PC-9 (cell line): ENCODE measurements around the gene ADAMTS13. TPM values are rescaled to one million over a fixed set of nuclear protein-coding genes. Genes with fewer than 3 reads are reported as not detected.

Experiments
- BruUV-seq: library from RNA; stranded (reverse); fragments of 400-500 nt; replicated peaks from 2 replicates; lab custom pipeline; 2021; lab: Mats Ljungman, UMichigan
- CTCF ChIA-PET: fragments of 300-600 bp; sonication (Branson Sonifier 250); formaldehyde crosslinking; loops from one replicate; lab custom pipeline; 2022; ENCODE audit warnings: antibody characterized with exemption; lab: Charles Lee
- POLR2A ChIA-PET: fragments of 300-600 bp; sonication (Branson Sonifier 250); formaldehyde crosslinking; loops from one replicate; lab custom pipeline; 2022; ENCODE audit warnings: antibody characterized with exemption; ENCODE audit not compliant: unreplicated experiment; lab: Charles Lee
- DNase-seq, 2 experiments: peaks; one replicate each; pipeline versions ENCODE4 v3.0.0 to v3.0.0-alpha.2; 2015 to 2022; ENCODE audit warnings: mixed read lengths in 1 of 2
- H2AFZ ChIP-seq: fragments of 200-600 bp; sonication (generic); 2 replicates; pipeline ENCODE4 v1.8.1; 2017; ENCODE audit warnings: antibody characterized with exemption
- H3F3A ChIP-seq: fragments of 200-600 bp; sonication (generic); 2 replicates; pipeline ENCODE4 v1.8.1; 2017; ENCODE audit warnings: antibody characterized with exemption, mild to moderate bottlenecking, low read depth; ENCODE audit not compliant: insufficient read depth
- H3K27ac ChIP-seq: fragments of 200-600 bp; sonication (generic); 2 replicates; pipeline ENCODE4 v1.6.1; 2016; ENCODE audit warnings: mixed run types
- H3K27me3 ChIP-seq: fragments of 200-600 bp; sonication (generic); 2 replicates; pipeline ENCODE4 v1.6.1; 2016; ENCODE audit warnings: low read depth, mixed run types; ENCODE audit not compliant: insufficient read depth
- H3K36me3 ChIP-seq: fragments of 200-600 bp; sonication (generic); 2 replicates; pipeline ENCODE4 v1.6.1; 2016; ENCODE audit warnings: low read depth, mixed run types
- H3K4me1 ChIP-seq: fragments of 200-600 bp; sonication (generic); replicated peaks from 2 replicates; pipeline ENCODE4 v1.6.1; 2016; ENCODE audit warnings: mixed run types; ENCODE audit not compliant: insufficient read depth
- H3K4me2 ChIP-seq: fragments of 200-600 bp; sonication (generic); 2 replicates; pipeline ENCODE4 v1.6.1; 2017; ENCODE audit warnings: mixed run types
- H3K4me3 ChIP-seq: fragments of 200-600 bp; sonication (generic); 2 replicates; pipeline ENCODE4 v1.6.1; 2016; ENCODE audit warnings: mixed run types
- H3K79me2 ChIP-seq: fragments of 200-600 bp; sonication (generic); 2 replicates; pipeline ENCODE4 v1.6.1; 2017; ENCODE audit warnings: low read depth, mixed run types
- H3K9me2 ChIP-seq: fragments of 200-600 bp; sonication (generic); 2 replicates; pipeline ENCODE4 v1.8.1; 2017; ENCODE audit warnings: mild to moderate bottlenecking; ENCODE audit not compliant: insufficient read depth
- H3K9me3 ChIP-seq: fragments of 200-600 bp; sonication (generic); 2 replicates; pipeline ENCODE4 v1.8.1; 2016; ENCODE audit warnings: low read depth; ENCODE audit not compliant: insufficient read depth
- H4K20me1 ChIP-seq: fragments of 200-600 bp; sonication (generic); 2 replicates; pipeline ENCODE4 v1.8.1; 2017; ENCODE audit not compliant: insufficient read depth
- CTCF ChIP-seq: fragments of 200-600 bp; sonication (generic); conservative IDR thresholded peaks from 2 replicates; pipeline ENCODE4 v1.6.1; 2017; ENCODE audit warnings: mixed run types, antibody characterized with exemption, mild to moderate bottlenecking, moderate library complexity
- EZH2 ChIP-seq: fragments of 200-600 bp; sonication (generic); IDR thresholded peaks from 2 replicates; pipeline ENCODE4 v1.8.0; 2017; ENCODE audit warnings: antibody characterized with exemption, low read depth
- intact Hi-C: fragments of 100-400 bp; cut with micrococcal nuclease; formaldehyde crosslinking; loops from one replicate; pipeline ENCODE4 v1.10.0; 2022; ENCODE audit not compliant: unreplicated experiment
- total RNA-seq: library from RNA; stranded (reverse); gene quantifications from 2 replicates; pipeline ENCODE4 v1.2.3, GENCODE V29; 2021

The ADAMTS13 gene
- total RNA-seq, 1 experiment from 2014 or later = 7.1 TPM

- H3K27ac ChIP-seq = no peak overlapping the region
- H3K4me1 ChIP-seq = no peaks in the 10 kb centered on the region
- ChIA-PET CTCF (interaction anchor here (1.0 kb wide), 1 partner anchor 75 kb away, joined by 5 read pairs; no protein-coding TSS in a partner anchor), POLR2A (no interaction called here)
- H3K9me2 ChIP-seq = no peaks in the 10 kb centered on the region
- no peak overlapping the region for H3K4me2 ChIP-seq
- no peak for DNase-seq
- no TSS peak for BruUV-seq
- H3F3A ChIP-seq = no peaks in the 10 kb centered on the region; the same call in 1 of the 2 replicates
- peaks cover 17% of the 10 kb centered on the region for H4K20me1 ChIP-seq
- TF ChIP-seq EZH2 = no peak
- TF ChIP-seq CTCF = no peak
- peaks cover 5% of the 10 kb centered on the region; the same call in 1 of the 2 replicates for H3K36me3 ChIP-seq
- H3K4me3 ChIP-seq = no peak overlapping the region
- H2AFZ ChIP-seq = no peak overlapping the region
- H3K9me3 ChIP-seq = no peaks in the 10 kb centered on the region
- no peaks in the 10 kb centered on the region for H3K27me3 ChIP-seq
- H3K79me2 ChIP-seq = no peaks in the 10 kb centered on the region
- intact Hi-C loops = loop anchor here (2.0 kb wide), 2 partner anchors 49 to 381 kb away; partner anchors contain the start of genes SURF1 and SURF2
Measured at GRCh38 chr9:133405508-133406438, 16.4 kb upstream of the ADAMTS13 start.

GRCh38 chr9:133406480-133407307 is 15.5 kb upstream of the ADAMTS13 start:
- intact Hi-C loops = loop anchor here (1.0 kb wide), 2 partner anchors 80 to 320 kb away; no protein-coding TSS in a partner anchor
- H3K4me2 ChIP-seq = no peak overlapping the region
- no peaks in the 10 kb centered on the region; the same call in 1 of the 2 replicates for H3F3A ChIP-seq
- no peak overlapping the region for H2AFZ ChIP-seq
- DNase-seq = peak; percentile 37 to 74
- H3K27ac ChIP-seq = no peak overlapping the region
- H4K20me1 ChIP-seq = peaks cover 17% of the 10 kb centered on the region
- peaks cover 5% of the 10 kb centered on the region; the same call in 1 of the 2 replicates for H3K36me3 ChIP-seq
- no peaks in the 10 kb centered on the region for H3K79me2 ChIP-seq
- no peak overlapping the region for H3K4me3 ChIP-seq
- no peaks in the 10 kb centered on the region for H3K9me3 ChIP-seq
- H3K27me3 ChIP-seq = no peaks in the 10 kb centered on the region
- H3K9me2 ChIP-seq = no peaks in the 10 kb centered on the region
- H3K4me1 ChIP-seq = no peaks in the 10 kb centered on the region
- CTCF ChIA-PET = no interaction called here
- TF ChIP-seq CTCF (peak; percentile 89), EZH2 (no peak)
- POLR2A ChIA-PET = no interaction called here
- no TSS peak for BruUV-seq

GRCh38 chr9:133408042-133408441 is 14.1 kb upstream of the ADAMTS13 start:
- peaks cover 25% of the 10 kb centered on the region for H4K20me1 ChIP-seq
- H3K9me2 ChIP-seq = no peaks in the 10 kb centered on the region
- peaks cover 5% of the 10 kb centered on the region; the same call in 1 of the 2 replicates for H3K36me3 ChIP-seq
- H3K4me3 ChIP-seq = no peak overlapping the region
- no peak for TF ChIP-seq EZH2
- CTCF ChIA-PET = interaction anchor here (0.6 kb wide), 1 partner anchor 161 kb away, joined by 4 read pairs; no protein-coding TSS in a partner anchor
- no peak overlapping the region for H3K4me2 ChIP-seq
- POLR2A ChIA-PET = no interaction called here
- BruUV-seq = no TSS peak
- no peak overlapping the region for H3K27ac ChIP-seq
- DNase-seq = no peak
- no peaks in the 10 kb centered on the region for H3K27me3 ChIP-seq
- no peaks in the 10 kb centered on the region for H3K9me3 ChIP-seq
- H3K4me1 ChIP-seq = no peaks in the 10 kb centered on the region
- H3F3A ChIP-seq = no peaks in the 10 kb centered on the region; the same call in 1 of the 2 replicates
- intact Hi-C loops = no loop called here
- H2AFZ ChIP-seq = no peak overlapping the region
- 0 out of 2 replicates have a peak, but pooled peaks cover under 1% of the 10 kb centered on the region for H3K79me2 ChIP-seq
